Measurements from ENCODE around the gene SAMD4A.
A peak's percentile ranks its signal among the peaks of the same experiment; 100 is the strongest.

SAMD4A gene

DNA sequence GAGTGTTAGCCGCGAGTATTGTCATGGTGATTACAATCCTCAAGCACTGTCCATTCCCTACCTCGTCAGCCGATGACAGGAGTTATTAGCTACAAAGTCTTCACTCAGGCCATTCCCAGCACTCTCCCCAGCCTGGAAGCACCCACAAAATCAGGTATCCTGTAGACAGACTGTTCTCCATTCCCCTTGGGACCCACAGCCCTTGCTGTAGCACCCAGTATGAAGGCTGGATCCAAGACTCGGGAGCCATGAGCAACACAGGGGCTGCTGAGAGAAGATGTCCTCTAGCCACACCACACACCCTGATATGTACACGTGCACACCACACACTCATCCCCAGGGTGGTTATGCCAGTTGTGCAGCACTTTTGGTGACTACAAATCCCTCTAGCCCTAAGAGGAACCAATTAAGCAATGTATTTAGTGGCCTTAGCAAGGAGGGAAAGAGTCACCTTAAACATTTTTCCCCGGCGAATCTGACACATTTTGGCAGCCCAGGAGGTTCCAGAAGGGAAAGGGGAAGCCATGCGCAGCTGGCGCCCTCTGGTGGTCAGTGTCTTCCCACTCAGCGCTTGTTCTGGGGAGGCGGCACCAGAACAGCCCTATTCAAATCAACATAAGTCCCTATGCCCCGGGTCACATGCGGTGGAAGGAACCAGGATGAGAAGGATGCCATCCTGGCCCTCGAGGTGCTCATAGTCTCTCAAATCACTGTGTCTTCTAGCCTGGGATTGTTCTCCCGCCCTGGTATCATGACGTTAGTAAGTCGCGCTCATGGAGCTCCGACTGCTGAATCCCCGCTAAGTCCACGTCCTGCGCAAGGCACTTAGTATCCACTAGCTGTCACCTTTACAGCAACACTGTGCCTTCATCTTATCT is 238.8 kb downstream of the SAMD4A start:
- DNase-seq (ENCODE audit: low spot score) = peak; percentile 89

DNA sequence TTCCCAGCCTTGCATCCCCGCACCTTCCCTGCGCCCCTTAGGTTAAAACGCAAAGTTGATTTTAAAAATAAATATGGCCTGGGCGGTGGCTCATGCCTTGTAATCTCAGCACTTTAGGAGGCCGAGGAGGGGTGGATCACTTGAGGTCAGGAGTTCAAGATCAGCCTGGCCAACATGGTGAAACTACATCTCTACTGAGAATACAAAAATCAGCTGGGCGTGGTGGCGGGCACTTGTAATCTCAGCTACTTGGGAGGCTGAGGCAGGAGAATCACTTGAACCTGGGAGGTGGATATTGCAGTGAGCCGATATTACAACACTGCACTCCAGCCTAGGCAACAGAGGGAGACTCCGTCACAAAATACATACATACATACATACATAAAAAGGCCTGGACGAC is 239.7 kb downstream of the SAMD4A start:
- peak; percentile 32 for DNase-seq (ENCODE audit: low spot score)

DNA sequence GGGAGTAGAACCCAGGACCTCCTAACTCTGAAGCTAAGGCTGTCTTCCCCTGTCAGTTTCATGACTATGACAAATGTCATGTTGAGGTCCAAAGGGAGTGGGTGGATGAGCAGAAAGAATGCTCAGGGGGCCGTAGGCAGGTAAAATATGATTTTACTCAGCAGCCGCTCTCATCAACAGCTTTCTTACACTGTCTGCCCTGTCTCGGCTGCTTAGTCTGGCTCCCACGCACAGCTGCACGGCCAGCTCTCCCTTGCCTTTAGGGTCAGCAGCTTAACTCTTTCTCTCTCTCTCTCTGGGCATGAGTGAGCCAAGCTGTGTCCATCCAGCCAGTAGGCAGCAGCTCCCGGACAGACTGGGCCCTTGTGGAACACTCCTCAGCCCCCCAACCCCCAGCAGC is 240.5 kb downstream of the SAMD4A start:
- DNase-seq (ENCODE audit: low spot score) = peak; percentile 28

DNA sequence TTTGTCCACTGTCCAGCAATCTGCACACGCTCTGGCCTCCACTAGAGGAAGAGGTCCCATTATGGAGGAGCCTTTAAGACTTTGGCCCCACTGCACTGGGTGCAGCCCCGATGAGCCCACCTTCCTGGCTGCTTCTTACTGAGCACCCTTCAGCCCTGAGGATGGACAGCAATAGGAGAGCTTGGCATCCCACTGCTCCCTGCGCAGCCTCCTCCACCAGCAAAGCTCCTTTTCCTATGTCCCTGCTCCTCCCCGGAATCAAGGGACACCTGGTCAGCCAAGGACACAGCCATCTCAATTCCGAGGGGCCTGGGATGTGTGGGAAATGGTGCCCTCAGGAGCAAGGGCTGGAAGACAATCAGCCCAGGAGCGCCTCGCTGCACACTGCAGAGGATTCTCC is 241.0 kb downstream of the SAMD4A start:
- peak; percentile 32 for DNase-seq (ENCODE audit: low spot score)

DNA sequence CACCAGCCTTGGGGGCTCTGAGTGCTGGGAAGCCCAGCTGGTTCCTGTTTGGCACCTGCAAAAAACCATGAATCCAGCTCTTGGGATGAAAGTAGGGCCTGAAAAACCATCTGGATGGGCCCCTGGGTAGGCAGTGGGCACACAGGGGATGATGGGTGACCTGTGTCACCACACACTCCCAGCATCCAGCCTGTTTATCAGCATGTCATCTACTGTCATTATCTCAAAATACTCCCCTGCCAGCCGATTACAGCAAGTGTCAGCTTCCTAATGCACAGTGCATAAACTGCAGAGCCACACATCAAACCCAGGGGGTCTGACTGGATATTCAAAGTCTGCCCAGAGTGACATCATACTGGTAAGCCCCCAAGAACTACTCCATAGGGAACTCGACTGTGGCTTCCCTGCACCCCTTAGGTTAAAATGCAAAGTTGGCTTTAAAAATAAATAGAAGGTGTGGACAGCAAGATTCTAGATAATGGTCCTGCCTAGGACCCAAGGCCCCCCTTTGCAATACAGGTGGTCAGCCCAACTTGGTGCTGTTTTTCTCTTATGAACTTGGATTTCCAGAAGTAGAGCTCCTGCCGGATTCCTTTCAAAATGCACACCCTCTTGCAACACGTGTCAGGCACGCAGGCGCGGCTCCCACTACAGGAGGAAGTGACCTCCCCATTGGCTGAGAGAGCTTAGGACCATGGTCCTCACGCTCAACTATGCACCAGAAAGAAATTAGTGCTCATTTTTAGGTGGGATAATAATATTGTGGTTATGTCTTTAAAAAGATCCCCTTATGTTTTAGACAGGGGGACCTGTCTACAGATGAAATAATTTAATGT is 241.6 kb downstream of the SAMD4A start:
- peak; percentile 23 for DNase-seq (ENCODE audit: low spot score)

DNA sequence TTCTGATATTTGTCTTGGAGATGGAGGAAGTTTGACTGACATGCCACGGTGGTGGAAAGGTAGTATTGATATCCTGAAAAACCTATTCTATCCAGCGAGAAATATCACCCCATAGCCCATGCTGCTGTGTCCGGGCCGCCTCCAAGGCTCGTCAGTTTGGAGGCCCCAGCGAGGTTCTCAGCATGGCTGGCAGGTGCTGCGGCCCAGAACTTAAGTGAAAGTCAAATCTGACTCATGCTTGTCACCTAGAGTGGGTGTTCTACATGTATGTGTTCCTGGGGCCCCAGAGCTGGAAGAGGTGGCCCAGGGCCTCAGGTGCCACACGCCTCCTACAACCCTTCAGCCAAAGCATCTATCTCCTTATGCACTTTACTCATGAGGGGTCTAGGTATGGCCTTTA is 242.8 kb downstream of the SAMD4A start:
- peak; percentile 37 for DNase-seq (ENCODE audit: low spot score)

DNA sequence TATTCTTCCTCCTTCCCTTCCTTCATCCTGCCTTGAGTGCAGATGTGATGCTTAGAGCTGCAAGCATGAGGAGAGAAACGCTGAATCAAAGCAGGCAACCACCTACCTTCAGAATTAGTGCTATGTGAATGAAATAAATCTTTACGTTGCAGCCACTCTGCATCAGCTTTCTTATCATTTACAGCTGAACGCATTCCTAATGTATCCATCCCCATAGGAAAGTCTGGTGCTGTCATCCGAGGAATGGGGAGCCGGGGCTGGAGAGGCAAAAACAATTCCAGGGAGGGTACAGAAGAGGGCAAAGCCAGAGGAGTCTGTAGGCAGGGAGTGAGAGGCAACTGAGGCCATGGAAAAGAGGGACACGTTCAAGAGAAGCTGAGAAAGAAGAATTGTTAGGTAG is 245.7 kb downstream of the SAMD4A start:
- no peak for DNase-seq (ENCODE audit: low spot score)

DNA sequence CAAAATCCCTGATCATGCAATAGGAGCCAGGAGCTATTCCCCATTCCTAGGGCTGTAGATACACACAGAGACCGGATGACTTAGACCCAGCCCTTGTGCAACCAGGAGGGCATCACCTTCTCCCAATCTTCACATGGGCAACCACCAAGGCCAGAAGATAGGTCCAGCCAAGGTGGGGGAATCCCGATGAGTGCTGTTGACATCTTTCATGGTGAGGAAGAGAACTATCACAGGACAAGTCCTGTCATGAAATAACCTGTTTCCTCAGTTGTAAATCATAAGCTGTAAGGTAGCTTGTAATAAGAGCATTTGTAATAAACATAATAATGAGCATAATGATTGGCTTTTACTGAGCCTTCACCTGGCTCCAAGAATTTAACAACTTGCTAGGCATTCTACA is 246.2 kb downstream of the SAMD4A start:
- no peak for DNase-seq (ENCODE audit: low spot score)

DNA sequence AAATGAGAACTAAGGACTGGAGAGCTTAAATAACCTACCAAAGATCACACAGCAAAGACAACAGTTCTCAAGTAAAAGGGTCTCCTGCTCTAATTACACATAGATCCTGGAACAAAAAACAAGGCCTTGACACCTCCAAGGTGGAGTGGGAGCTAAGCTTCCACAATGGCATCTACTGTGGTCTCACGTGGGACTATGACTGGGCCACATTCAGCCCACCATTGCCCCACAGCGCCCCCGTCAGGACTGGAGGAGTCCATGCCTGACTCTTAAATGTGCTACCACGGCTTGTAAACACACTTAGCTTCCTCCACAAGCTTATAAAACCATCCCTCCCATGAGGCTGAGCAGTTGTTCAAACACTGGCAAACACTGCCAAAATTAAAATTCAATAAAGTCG is 247.1 kb downstream of the SAMD4A start:
- DNase-seq (ENCODE audit: low spot score) = no peak

DNA sequence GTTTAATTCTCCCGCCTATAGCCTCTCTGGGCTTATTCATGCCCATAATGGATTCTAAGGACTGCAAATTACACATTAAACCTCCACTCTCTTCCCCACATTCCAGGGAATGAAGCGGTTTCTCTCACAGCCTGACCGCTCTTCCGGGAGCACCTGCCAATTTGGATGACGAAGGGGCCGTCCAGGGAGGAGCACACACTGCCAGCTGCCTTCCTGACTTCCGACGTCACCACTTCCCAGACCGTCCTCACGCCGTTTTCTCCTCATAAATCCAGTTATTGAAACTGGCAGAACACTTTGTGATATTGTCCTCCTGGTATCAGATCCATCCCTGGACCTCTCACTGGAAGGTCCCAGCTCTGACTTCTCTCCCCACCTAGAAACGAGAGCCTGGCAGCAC is 248.1 kb downstream of the SAMD4A start:
- no peak for DNase-seq (ENCODE audit: low spot score)

DNA sequence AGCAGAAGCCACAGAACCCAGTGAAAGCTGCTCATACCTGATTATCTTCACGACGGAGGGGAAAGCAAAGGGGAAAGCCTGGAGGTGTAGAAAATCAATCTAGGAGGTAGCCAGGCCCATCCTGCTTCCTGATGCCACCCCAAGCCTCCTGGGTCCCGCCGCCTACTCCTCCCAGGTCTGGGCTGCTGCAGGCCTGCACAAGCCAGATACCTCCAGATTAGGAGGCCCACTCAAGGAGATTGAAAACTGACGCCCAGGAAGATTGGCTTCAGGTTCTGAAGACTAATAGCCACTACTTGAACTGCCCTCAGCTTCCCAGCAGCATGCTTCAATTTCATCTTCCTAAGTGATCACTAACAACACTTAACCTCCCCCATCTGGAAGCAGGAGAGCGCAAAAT is 248.6 kb downstream of the SAMD4A start:
- no peak for DNase-seq (ENCODE audit: low spot score)

DNA sequence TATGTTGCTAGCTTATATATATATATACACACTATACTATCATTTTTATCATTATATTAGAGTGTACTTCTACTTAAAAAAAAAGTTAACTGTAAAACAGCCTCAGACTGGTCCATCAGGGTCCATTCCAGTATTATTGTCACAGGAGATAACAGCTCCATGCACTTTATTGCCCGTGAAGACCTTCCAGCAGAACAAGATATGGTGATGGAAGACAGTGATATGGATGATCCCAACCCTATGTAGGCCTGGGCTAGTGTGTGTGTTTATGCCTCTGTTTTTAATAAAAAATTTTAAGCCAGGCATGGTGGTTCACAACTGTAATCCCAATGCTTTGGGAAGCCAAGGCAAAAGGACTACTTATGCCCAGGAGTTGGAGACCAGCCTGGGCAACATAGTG is 249.5 kb downstream of the SAMD4A start:
- no peak for DNase-seq (ENCODE audit: low spot score)

DNA sequence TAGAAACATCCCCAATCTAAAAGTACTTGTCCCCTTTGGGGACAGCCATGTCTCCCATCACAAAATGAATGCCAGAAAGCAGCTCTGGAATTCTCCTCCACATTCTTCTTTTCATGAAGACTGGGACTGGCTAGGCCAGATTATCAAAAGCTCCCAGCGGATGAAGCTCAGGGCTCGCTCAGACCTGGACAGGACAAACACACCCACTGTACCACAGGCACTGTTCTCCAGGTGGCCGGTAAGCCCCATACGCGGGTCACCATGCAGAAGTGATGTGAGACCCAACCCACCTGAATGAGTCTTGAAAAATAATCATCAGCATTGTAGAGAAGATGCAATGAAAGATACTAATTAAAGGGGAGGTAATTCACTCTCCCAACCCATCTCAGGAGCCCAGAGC is 250.6 kb downstream of the SAMD4A start:
- no peak for DNase-seq (ENCODE audit: low spot score)

DNA sequence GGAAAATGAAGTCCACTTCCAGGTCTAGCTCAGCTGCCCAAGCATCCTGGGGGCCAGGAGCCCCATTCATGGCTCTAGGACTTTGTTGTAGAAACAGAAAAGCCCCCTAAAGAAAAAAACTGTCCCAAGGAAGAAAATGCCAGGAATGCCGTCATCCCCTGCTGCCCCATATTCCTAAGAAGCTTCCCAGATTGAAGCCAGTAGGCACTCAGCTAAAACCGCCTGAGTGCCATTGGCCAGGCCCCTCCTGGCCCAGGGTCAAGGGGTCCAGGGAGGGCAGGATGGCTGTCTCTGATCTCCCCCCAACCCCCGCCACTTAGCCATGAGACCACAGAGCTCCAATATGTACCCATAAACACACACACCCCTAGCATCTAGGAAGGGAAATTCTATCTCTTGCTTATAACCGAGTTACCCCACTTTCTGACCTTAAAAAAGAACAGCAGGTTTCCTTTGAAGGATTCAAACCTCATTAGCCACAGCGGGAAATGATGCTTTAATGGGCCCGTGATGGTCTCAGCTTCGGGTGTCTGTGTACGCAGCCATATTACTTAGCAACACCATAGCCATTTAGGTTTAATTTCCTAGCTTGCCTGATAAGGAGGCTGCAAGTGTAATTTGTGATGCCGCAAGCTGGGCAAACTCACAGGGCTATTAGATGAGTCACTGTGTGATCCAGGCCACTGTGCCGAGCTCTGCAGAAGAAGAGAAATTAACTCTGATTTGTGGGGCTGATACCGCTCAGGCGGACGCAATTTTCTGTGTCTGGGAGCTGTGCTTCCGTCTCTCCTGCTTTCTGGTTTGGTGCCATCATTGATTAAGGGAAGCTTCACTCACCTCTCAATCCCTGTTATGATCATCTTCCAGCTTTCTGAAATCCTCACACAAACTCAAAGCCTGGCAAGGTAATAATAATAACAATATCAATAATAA is 251.5 kb downstream of the SAMD4A start:
- no peak for DNase-seq (ENCODE audit: low spot score)

DNA sequence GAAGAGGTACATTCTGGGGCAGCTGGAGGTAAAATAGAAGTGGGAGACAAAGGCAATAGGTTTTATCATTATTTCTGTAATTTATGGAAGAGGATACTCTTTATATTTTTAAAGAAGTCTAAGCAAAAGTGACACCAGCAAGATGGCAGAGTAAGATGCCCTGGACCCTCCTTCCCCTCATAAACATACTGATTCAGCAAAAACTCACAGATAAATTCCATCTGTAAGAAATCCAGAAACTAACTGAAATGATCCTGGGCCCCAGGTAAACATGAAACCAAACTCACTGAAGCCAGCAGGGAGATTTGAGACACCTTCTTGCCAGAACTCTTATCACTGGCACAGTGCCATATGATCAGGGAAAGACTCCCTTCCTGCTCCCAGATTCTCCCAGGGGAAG is 255.8 kb downstream of the SAMD4A start:
- no peak for DNase-seq (ENCODE audit: low spot score)

DNA sequence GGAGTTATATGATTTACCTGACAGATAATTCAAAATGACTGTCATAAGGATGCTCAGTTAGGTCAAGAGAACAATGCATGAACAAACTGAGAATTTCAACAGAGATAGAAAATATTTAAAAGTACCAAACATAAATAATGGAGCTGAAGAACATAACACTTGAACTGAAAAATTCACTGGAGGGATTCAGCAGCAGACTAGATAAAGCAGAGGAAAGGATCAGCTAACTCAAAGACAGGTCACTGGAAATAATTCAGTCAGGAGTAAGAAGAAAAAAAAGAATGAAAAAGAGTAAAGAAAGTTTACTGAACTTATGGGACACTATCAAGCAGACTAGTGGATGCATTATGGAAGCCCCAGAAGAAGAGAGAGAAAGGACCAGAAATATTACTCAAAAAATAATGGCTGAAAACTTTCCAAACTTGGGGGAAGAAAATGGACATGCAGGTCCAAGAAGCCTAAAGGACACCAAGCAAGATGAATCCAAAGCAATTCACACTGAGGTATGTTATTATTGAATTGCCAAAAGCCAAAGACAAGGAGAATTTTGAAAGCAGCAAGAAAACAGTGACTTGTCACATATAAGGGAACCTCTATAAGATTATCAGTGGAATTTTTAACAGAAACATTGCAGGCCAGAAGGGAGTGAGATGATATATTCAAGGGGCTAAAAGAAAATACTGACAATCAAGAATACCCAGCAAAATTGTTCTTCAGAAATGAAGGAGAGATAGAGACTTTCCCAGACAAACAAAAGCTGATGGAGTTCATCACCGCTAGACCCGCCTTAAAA is 257.0 kb downstream of the SAMD4A start:
- DNase-seq (ENCODE audit: low spot score) = no peak

DNA sequence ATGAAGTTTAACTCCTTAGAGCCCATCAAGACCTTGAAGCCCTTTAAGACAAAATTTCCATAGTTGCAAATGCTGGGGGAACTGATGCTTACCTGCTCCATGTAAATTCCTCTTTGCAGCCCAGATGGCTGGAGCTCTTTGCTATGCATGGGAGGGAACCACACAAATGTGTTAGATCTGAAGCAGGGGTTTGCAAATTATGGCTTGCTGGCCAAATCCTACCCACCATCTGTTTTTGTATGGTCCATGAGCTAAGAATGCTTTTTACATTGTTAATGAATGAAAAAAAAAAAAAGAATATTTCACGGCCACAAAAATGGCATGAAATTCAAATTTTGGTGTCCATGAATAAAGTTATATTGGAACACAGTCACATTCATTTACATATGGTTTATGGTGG is 261.1 kb downstream of the SAMD4A start:
- no peak for DNase-seq (ENCODE audit: low spot score)

DNA sequence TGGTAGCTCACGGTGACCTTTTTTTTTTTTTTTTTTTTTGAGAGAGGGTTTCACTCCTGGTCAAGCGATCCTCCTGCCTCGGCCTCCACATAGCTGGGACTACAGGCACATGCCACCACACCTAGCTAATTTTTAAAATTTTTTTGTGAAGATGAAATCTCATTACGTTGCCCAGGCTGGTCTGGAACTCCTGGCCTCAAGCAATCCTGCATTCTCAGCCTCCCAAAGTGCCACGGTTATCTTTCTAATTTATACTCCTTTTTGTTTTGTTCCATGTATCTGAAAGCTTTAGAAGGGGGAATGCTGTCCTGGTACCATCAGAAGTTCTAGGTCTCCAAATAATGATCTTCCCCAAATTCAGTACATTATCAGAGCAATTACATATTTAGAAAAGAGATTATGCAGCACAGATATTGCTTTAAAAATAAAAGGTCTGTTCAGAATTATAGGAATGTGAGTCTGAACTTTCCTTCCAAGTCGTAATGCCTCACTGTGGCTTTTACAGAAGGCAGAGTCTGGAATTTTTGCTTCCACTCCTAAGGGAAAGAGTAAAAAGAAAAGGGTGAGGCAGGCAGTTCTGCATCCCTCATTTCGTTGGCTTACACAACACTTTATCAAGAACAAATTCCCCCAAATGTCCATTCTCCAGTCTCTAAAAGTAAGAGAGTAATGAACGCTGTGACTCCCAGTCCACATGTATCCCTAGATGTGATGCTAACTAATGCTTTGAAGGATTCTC is 262.7 kb downstream of the SAMD4A start:
- DNase-seq (ENCODE audit: low spot score) = no peak

DNA sequence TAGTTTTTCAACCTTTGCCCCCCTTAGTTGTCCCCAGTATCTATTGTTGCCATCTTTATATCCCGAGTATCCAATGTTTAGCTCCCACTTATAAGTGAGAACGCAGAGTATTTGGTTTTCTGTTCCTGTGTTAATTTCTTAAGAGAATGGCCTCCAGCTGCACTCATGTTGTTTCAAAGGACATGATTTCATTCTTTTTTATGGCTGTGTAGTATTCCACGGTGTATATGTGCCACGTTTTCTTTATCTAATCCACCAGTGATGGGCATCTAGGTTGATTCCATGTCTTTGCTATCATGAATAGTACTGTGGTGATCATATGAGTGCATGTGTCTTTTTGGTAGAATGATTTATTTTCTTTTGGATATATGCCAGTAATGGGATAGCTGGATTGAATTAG is 263.7 kb downstream of the SAMD4A start:
- DNase-seq (ENCODE audit: low spot score) = no peak

DNA sequence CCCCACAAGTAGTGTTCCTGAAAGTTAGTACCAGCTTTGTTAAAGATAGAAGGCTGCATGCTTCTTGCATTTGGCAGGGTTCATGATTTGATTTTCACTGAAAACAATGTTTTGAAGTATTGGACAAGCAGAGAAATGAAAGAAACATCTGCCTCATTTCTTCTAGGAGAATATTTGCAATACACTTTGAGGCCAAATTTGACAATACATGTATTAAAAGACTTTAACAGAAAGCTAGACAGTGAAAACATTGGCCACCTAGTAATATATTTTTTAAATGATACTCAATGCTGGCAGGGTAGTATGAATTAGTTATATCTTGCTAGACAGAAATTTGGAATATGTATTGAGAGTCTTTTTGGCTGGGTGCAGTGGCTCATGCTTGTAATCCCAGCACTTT is 267.2 kb downstream of the SAMD4A start:
- DNase-seq (ENCODE audit: low spot score) = no peak

DNA sequence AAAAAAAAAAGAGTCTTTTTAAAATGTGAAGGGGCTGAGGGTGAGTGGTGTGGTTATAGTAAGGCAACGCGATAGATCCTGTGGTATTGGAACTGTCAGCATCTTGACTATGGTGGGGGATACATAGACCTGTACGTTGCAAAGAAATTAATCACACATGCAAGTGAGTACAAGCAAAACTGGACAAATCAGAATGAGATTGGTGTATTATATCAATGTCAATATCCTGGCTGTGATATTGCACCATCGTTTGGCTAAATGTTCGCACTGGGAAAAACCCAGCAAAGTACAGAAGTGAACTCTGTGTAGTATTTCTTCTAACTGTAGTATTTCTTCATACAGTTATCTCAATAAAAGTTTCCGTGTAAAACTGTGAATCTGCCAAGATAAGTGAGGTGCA is 267.8 kb downstream of the SAMD4A start:
- no peak for DNase-seq (ENCODE audit: low spot score)

Data from ecto neural progenitor cell (in vitro differentiated cells).